Subcutaneous adipose tissue (tissue), 4 donors: ENCODE results near the gene EMC7. TPM values are rescaled to one million over a fixed set of nuclear protein-coding genes. Genes with fewer than 3 reads are reported as not detected.

Experiments used
- total RNA-seq, 4 donors: library from RNA; depleted of rRNA; stranded (reverse); fragments of >200 nt; gene quantifications; one replicate each; pipeline ENCODE4 v1.1.0, GENCODE V29; 2016
- TF ChIP-seq, protein P1 (sequence below): fragments of 450-650 bp; IDR thresholded peaks from one replicate; pipeline ENCODE4 v1.5.1; 2016; ENCODE audit warnings: low read depth, mild to moderate bottlenecking, control low read depth, antibody characterized with exemption, moderate library complexity

Gene EMC7
- total RNA-seq, 4 donors from 2014 or later: 41.8 to 62.8 (median 44.5) TPM

DNA sequence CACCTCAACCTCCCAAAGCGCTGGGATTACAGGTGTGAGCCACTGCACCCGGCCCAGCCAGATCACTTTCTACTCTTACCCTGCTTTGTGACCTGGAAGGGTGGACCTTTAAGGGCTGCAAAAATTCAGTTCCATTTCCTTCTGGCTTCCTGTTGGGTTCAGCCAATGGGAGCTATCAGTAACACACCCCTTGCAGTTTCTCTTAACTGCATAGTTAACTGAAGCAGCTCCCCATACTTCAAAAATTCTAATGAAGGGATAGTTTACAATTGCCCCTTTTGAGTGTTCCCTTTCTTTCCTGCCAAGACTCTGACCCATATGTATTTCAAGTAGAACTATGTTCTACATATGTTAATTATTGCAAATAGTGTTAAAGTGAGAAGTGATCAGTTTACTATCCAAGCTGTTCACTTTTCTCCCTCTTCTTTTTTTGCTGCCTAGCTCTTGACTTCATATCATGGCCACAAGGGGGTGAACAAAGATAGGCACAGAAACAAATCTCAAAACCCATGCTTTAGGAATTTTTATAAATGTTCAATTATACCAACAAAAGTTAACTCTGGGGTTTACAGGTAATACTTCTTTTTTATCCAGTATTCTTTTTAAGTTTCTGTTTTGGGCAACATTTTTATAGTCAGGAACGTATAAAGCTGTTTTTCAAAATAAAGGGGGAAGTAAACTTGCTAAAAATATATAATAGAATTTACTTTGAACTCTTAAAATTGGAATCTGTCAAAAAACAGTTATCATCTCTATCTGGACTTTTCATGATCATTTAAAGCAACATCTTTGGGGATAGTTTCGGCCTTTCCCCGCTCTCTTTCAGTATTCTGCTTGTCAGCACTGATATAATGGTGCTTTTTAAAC is 8.4 kb upstream of the EMC7 start:
- TF ChIP-seq, protein P1, sequence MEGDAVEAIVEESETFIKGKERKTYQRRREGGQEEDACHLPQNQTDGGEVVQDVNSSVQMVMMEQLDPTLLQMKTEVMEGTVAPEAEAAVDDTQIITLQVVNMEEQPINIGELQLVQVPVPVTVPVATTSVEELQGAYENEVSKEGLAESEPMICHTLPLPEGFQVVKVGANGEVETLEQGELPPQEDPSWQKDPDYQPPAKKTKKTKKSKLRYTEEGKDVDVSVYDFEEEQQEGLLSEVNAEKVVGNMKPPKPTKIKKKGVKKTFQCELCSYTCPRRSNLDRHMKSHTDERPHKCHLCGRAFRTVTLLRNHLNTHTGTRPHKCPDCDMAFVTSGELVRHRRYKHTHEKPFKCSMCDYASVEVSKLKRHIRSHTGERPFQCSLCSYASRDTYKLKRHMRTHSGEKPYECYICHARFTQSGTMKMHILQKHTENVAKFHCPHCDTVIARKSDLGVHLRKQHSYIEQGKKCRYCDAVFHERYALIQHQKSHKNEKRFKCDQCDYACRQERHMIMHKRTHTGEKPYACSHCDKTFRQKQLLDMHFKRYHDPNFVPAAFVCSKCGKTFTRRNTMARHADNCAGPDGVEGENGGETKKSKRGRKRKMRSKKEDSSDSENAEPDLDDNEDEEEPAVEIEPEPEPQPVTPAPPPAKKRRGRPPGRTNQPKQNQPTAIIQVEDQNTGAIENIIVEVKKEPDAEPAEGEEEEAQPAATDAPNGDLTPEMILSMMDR: no peak

DNA sequence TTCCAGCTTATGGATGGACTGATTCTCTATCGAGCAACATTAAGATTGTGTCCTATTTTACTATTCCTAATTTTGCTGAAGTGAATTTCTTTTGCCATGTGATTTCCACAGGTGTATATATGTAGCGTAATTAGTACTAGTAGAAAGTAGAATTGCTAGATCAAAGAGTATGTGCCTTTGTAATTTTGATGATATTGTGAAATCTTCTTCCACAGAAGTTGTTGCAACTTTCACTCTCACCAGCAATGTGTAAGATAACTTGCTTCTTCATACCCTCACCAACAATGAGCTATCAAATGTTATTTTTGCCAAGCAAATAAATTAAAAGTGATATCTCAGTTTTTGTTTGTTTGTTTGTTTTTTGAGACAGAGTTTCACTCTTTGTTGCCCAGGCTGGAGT is 5.7 kb upstream of the EMC7 start:
- TF ChIP-seq, protein P1: no peak

DNA sequence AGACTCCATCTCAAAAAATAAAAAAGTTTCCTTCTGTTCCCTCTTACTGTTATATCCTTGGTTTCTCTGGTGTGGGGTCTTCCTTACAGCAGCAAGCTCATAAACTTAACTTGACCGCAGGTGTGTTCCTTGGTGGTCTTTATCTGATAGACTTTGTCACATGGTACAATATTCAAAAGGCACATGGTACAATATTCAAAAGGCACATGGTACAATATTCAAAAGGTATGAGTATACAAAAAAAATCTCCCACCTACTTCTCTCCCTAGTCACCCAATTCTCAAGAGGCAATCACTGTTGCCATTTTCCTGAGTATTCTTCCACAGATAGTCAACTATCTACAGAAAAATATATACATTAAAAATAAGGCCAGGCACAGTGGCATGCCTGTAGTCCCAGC is 4.8 kb upstream of the EMC7 start:
- TF ChIP-seq, protein P1: no peak

DNA sequence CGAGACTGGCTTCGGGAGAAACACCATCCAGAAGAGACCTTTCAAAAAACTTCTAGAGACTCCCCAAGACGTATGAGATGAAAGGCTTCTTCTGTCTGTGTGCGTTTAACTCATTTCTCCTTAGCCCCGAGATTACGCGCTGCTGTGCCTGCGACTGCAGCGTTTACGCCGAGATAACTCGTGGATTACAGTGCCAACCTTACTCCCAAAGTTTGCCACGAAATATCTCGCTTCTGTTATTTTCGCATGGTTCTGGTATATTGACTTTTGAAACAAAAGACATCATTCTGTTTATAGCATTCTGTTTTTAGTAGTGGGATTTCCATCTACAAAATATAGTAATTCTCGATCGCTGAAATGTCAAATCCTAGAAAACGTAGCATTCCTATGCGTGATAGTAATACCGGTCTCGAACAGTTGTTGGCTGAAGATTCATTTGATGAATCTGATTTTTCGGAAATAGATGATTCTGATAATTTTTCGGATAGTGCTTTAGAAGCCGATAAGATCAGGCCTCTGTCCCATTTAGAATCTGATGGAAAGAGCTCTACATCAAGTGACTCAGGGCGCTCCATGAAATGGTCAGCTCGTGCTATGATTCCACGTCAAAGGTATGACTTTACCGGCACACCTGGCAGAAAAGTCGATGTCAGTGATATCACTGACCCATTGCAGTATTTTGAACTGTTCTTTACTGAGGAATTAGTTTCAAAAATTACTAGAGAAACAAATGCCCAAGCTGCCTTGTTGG is 688 bp upstream of the EMC7 start:
- TF ChIP-seq, protein P1: no peak

DNA sequence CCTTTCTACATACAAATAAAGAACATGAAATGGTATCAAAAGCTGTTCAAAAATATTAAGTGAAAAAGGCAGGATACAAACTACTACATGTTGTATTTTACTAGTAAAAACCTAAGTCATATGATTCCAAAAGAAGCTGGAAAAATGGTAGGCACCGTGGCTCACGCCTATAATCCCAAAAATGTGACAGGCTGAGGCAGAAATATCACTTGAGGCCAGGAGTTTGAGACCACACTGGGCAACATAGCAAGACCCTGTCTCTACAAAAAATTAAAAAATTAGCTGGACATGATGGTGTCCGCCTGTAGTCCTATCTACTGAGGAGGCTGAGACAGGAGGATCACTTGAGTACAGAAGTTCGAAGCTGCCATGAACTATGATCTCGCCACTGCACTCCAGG is 1.7 kb downstream of the EMC7 start:
- TF ChIP-seq, protein P1: no peak

DNA sequence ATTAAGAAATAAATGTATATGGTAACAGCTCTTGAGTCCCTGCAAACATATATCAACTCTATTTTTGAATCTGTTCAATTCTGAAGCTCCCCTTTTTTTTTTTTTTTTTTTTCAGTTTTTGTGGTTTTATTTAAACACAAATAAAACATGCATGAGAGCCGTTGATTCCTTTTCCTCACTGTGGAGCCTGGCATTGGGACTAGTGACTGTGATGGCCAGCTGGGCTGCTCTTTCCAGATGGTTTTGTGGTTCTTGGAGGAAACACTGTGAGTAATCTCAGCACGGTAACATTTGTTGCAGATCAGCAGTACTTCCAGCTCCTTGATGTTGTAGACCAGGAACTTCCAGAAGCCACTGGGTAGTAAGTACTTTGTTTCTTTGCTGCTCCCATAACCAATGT is 15.9 kb downstream of the EMC7 start:
- TF ChIP-seq, protein P1: no peak

DNA sequence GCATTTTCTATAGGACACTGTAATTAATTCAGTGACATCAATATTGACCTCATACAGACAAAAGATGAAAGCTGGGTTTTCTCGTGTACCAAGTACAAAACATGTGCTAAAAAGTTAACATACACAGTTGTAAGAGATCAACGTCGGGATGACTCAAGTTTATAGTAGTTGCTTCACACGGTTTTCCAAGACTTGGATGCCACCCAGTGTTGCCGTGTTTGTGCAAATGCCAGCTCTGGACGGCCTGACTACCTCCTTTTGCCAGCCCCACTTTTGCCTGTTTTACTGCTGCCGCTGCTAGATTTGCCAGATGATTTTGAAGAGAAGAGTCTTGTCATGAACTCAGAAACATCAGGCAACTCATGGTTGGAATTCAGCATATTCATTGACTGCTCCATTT is 17.6 kb downstream of the EMC7 start:
- TF ChIP-seq, protein P1: no peak
